HG03066 (cell line): ENCODE results near the gene PRR15L.
"Not testable (repeated sequence)": the region's sequence is repeated elsewhere in the genome, so short reads cannot be mapped to it uniquely, and the experiment has no call there.

ENCODE experiments used
- ATAC-seq: cut with Tn5 transposase; IDR thresholded peaks from one replicate; pipeline ENCODE4 v1.9.1; 2021; ENCODE audit warnings: low read depth; ENCODE audit not compliant: unreplicated experiment

The PRR15L gene

GRCh38 chr17:47957591-47958490 lies at the start of gene PRR15L:
TSS of gene PRR15L (minus strand) at chr17:47957883. CDS start at chr17:47953234, 4,649 bp downstream.
- ATAC-seq = no peak

GRCh38 chr17:48006936-48007709 lies 49.4 kb upstream of the PRR15L start:
- ATAC-seq = no peak

GRCh38 chr17:48004983-48005382 lies 47.3 kb upstream of the PRR15L start:
- no peak for ATAC-seq

- ATAC-seq = no peak
Measured at GRCh38 chr17:48003417-48004151, 45.9 kb upstream of the PRR15L start.

- no peak for ATAC-seq
Measured at GRCh38 chr17:48002916-48003416, 45.3 kb upstream of the PRR15L start.

GRCh38 chr17:48002266-48002915 lies 44.7 kb upstream of the PRR15L start:
- ATAC-seq = no peak

GRCh38 chr17:48001657-48002056 lies 44.0 kb upstream of the PRR15L start:
- not testable (repeated sequence) for ATAC-seq

- ATAC-seq = no peak
Measured at GRCh38 chr17:48001197-48001596, 43.5 kb upstream of the PRR15L start.

- no peak for ATAC-seq
Measured at GRCh38 chr17:47999582-47999981, 41.9 kb upstream of the PRR15L start.

- ATAC-seq = no peak
Measured at GRCh38 chr17:47998044-47998443, 40.4 kb upstream of the PRR15L start.

- ATAC-seq = no peak
Measured at GRCh38 chr17:47997586-47997985, 39.9 kb upstream of the PRR15L start.

- ATAC-seq = no peak
Measured at GRCh38 chr17:47996201-47996600, 38.5 kb upstream of the PRR15L start.

- ATAC-seq = no peak
Measured at GRCh38 chr17:47995241-47995935, 37.7 kb upstream of the PRR15L start.

GRCh38 chr17:47994724-47995123 lies 37.0 kb upstream of the PRR15L start:
- ATAC-seq = no peak

GRCh38 chr17:47993964-47994363 lies 36.3 kb upstream of the PRR15L start:
- ATAC-seq = no peak

GRCh38 chr17:47993031-47993564 lies 35.4 kb upstream of the PRR15L start:
- no peak for ATAC-seq

- ATAC-seq = no peak
Measured at GRCh38 chr17:47992216-47992615, 34.5 kb upstream of the PRR15L start.

GRCh38 chr17:47990962-47991731 lies 33.5 kb upstream of the PRR15L start:
- ATAC-seq = no peak

GRCh38 chr17:47989700-47990099 lies 32.0 kb upstream of the PRR15L start:
- no peak for ATAC-seq
